Thyroid gland (tissue), 4 donors: ENCODE data around the gene SDR9C7.

ENCODE experiments used
- CTCF ChIP-seq, 6 experiments: fragments of 200-600 bp in 3 of 6; fragments of 450-650 bp in 3 of 6; sonication (generic) in 3 of 6; IDR thresholded peaks; one replicate each; pipeline ENCODE4 v1.5.1; 2016 to 2019; ENCODE audit warnings: antibody characterized with exemption in 6 of 6, mild to moderate bottlenecking in 2 of 6, inconsistent platforms in 1 of 6, moderate library complexity in 1 of 6
- POLR2A ChIP-seq, 2 donors: fragments of 450-650 bp; IDR thresholded peaks; one replicate each; pipeline ENCODE4 v1.6.1; 2017; ENCODE audit warnings: antibody characterized with exemption in 2 of 2, mild to moderate bottlenecking in 2 of 2, moderate library complexity in 1 of 2

GRCh38 chr12:56921346-56921745, 12.9 kb downstream of the SDR9C7 start:
- no peak for TF ChIP-seq CTCF (IDR thresholded peaks at IDR 0.05)
- TF ChIP-seq POLR2A (IDR thresholded peaks at IDR 0.05) = no peak
